Ascending aorta (tissue), 2 donors: ENCODE data around the gene SLC9C2. TPM values are rescaled to one million over a fixed set of nuclear protein-coding genes. Genes with fewer than 3 reads are reported as not detected.
"Not testable (repeated sequence)": the region's sequence is repeated elsewhere in the genome, so short reads cannot be mapped to it uniquely, and the experiment has no call there.

ENCODE experiments used
- DNase-seq, 2 donors: peaks; one replicate each; pipeline ENCODE4 v3.0.0-alpha.2; 2019; ENCODE audit warnings: low spot score in 2 of 2
- H3K27ac ChIP-seq, 2 donors: fragments of 200-600 bp; sonication (generic); one replicate each; pipeline ENCODE4 v1.5.1; 2016 to 2017; ENCODE audit warnings: mild to moderate bottlenecking in 1 of 2
- H3K27me3 ChIP-seq: fragments of 200-600 bp; sonication (generic); one replicate; pipeline ENCODE4 v1.5.1; 2017
- H3K36me3 ChIP-seq, 2 donors: fragments of 200-600 bp; sonication (generic); one replicate each; pipeline ENCODE4 v1.5.1; 2016
- H3K4me1 ChIP-seq, 2 donors: fragments of 200-600 bp; sonication (generic); one replicate each; pipeline ENCODE4 v1.5.1; 2016 to 2017; ENCODE audit warnings: mild to moderate bottlenecking in 1 of 2
- H3K4me3 ChIP-seq, 2 donors: fragments of 200-600 bp; sonication (generic); one replicate each; pipeline ENCODE4 v1.5.1; 2016 to 2017; ENCODE audit warnings: mild to moderate bottlenecking in 1 of 2
- H3K9me3 ChIP-seq, 2 donors: fragments of 200-600 bp; sonication (generic); one replicate each; pipeline ENCODE4 v1.5.1; 2016
- intact Hi-C: fragments of 100-400 bp; cut with DNase I; formaldehyde crosslinking; loops from one replicate; pipeline ENCODE4 v1.15.1; 2023
- total RNA-seq: library from RNA; depleted of rRNA; stranded (reverse); fragments of >200 nt; gene quantifications from one replicate; pipeline ENCODE4 v1.1.0, GENCODE V29; 2016
- TF ChIP-seq, protein P1 (sequence below), 3 experiments: fragments of 200-600 bp in 2 of 3; fragments of 450-650 bp in 1 of 3; sonication (generic) in 2 of 3; IDR thresholded peaks; one replicate each; pipeline ENCODE4 v1.5.1; 2016 to 2019; ENCODE audit warnings: antibody characterized with exemption in 3 of 3, mild to moderate bottlenecking in 1 of 3, moderate library complexity in 1 of 3

The SLC9C2 gene
- total RNA-seq, 1 donor from 2014 or later = not detected

DNA sequence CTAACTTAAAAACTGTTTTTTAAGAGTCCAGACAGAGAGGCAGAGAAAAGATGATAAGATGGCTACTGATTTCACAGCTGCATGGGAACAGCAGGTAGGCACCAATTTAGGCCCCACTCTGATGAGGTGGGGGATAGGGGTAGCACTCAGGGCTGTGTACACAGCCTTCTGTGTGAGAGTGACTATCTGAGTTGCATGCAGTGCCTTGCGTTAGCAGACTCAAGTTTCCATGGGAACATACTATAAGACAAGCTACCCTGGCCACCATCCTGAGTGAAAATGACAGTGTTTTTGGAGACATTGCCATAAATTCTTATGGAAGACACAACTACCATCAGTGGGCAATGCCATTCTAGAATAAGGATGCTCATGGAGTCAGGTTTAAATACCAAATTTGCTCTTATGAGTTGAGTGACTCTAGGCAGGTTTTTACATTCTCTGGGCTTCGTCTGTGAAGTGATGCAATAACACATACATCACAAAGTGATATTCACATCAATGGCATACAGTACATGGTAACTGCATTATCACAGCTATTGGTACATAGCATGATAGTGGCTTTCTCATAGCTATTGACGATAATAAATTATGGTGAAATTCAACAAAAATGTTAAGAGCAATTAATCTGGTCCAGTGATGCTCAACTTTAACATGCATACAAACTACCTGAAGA lies 30.5 kb downstream of the SLC9C2 start:
- Histone ChIP-seq H3K4me3 (no peak overlapping the region), H3K36me3 (no peaks in the 10 kb centered on the region), H3K27ac (no peak overlapping the region), H3K27me3 (no peaks in the 10 kb centered on the region), H3K9me3 (no peaks in the 10 kb centered on the region), H3K4me1 (no peaks in the 10 kb centered on the region)
- TF ChIP-seq, protein P1, sequence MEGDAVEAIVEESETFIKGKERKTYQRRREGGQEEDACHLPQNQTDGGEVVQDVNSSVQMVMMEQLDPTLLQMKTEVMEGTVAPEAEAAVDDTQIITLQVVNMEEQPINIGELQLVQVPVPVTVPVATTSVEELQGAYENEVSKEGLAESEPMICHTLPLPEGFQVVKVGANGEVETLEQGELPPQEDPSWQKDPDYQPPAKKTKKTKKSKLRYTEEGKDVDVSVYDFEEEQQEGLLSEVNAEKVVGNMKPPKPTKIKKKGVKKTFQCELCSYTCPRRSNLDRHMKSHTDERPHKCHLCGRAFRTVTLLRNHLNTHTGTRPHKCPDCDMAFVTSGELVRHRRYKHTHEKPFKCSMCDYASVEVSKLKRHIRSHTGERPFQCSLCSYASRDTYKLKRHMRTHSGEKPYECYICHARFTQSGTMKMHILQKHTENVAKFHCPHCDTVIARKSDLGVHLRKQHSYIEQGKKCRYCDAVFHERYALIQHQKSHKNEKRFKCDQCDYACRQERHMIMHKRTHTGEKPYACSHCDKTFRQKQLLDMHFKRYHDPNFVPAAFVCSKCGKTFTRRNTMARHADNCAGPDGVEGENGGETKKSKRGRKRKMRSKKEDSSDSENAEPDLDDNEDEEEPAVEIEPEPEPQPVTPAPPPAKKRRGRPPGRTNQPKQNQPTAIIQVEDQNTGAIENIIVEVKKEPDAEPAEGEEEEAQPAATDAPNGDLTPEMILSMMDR (IDR thresholded peaks at IDR 0.05) = no peak
- intact Hi-C loops = no loop called here
- DNase-seq = no peak

DNA sequence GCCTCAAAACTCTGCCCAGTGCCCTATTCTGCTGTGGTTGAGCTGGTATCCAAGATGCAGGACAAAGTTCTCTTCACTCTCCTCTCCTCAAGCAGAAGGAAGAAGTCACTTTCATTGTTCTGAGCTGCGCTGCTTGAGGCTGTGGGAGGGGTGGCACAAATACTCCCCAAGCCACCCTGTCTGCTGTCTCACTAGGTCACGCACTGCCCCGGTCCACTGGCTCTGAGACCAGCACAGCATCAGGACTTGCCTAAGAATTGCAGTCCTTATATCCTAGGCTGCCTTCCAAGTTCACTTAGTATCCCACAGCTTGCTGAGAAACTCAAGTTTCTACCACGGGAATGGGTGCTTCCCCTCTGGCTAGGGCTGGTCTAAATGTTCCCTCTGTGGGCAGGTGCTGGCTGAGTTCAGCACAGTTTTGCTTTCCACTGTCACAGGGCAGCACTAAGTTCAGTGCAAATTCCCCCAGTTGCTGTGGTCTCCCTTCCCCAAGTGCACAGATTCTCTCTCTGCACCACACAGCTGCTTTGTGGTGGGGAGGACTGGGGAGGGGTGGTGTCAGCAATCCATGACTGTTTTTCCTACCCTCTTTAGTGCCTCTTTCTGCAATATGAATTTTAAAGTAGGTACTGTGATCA lies 32.4 kb downstream of the SLC9C2 start:
- intact Hi-C loops = no loop called here

DNA sequence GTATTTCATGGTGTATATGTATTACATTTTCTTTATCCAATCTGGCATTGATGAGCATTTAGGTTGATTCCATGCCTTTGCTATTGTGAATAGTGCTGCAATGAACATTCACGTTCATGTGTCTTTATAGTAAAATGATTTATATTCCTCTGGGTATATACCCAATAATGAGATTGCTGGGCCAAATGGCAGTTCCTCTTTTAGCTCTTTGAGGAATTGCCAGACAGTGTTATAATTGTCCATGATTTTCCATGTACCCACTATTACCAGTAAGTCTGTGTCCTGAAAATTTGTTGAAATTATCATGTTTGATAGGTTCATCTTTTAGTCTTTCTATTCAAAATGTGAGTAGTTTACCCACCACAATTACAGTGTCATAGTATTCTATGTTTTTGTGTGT lies 34.4 kb downstream of the SLC9C2 start:
- no peaks in the 10 kb centered on the region for H3K9me3 ChIP-seq
- no peaks in the 10 kb centered on the region for H3K27me3 ChIP-seq
- no peaks in the 10 kb centered on the region for H3K36me3 ChIP-seq
- TF ChIP-seq, protein P1 (IDR thresholded peaks at IDR 0.05) = no peak
- H3K4me3 ChIP-seq = no peak overlapping the region
- H3K4me1 ChIP-seq = no peaks in the 10 kb centered on the region
- intact Hi-C loops = no loop called here
- DNase-seq = no peak
- no peak overlapping the region for H3K27ac ChIP-seq

More for the DNA sequence above, 32.4 kb downstream of the SLC9C2 start:
- TF ChIP-seq, protein P1 (IDR thresholded peaks at IDR 0.05) = no peak
- no peak overlapping the region for H3K27ac ChIP-seq
- DNase-seq = no peak
- no peak overlapping the region for H3K4me3 ChIP-seq
- no peaks in the 10 kb centered on the region for H3K4me1 ChIP-seq
- H3K27me3 ChIP-seq = no peaks in the 10 kb centered on the region
- no peaks in the 10 kb centered on the region for H3K9me3 ChIP-seq
- H3K36me3 ChIP-seq = no peaks in the 10 kb centered on the region

DNA sequence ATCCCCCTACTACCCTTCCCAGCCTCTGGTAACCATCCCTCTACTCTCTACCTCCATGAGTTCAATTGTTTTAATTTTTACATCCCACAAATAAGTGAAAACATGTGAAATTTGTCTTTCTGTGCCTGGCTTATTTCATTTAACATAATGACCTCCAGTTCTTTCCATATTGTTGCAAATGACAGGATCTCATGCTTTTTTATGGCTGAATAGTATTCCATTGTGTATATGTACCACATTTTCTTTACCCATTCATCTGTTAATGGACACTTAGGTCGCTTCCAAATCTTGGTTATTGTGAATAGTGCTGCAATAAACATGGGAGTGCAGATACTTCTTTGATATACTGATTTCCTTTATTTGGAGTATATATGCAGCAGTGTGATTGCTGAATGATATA lies 39.0 kb downstream of the SLC9C2 start:
- H3K36me3 ChIP-seq, H3K4me1 ChIP-seq, H3K9me3 ChIP-seq, H3K27ac ChIP-seq, H3K27me3 ChIP-seq, intact Hi-C loops, H3K4me3 ChIP-seq, DNase-seq: not testable (repeated sequence)

DNA sequence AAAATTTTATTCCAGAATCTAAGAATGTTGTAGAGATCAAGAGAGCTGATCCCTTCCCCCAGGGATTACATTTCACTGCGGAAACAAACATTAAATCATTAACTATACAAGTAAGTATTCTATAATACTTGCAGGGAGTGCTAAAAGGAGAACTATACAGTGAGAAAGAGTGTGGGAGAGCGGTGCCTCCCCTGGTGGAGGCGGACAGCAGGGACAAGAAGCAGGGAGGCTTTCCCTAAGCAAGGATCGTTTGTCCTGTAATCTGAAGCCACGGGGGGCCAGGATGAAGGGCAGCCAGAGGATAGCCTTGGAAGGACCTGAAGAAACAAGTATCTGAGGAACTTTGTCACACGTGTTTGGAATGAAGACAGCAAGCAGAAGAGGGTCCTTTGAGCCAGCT lies 40.1 kb downstream of the SLC9C2 start:
- intact Hi-C loops = no loop called here
- no peak overlapping the region for H3K27ac ChIP-seq
- H3K4me3 ChIP-seq = no peak overlapping the region
- H3K9me3 ChIP-seq = no peaks in the 10 kb centered on the region
- TF ChIP-seq, protein P1 (IDR thresholded peaks at IDR 0.05) = no peak
- H3K27me3 ChIP-seq = no peaks in the 10 kb centered on the region
- H3K36me3 ChIP-seq = no peaks in the 10 kb centered on the region
- H3K4me1 ChIP-seq = no peaks in the 10 kb centered on the region
- DNase-seq = no peak

DNA sequence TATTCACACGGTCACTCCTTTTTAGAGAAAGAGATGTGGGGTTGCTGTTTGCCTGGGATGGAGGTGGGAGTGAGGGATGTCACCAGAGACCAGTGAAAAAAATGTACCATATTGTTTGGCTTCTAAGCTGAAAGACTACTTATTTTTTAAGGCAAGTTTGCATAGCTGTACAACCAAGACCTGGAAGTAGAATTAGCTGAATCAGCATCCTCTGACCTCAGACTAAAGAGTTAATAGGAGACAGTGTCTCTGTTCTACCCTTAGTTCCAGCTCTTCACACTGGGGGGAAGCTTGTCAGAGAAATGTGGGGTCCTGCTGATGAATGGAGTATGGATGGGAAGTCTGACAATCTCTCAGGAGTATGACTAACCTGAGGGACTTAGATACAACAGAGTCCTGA lies 41.6 kb downstream of the SLC9C2 start:
- DNase-seq = no peak
- intact Hi-C loops = no loop called here
- no peaks in the 10 kb centered on the region for H3K9me3 ChIP-seq

More for the DNA sequence above, 41.6 kb downstream of the SLC9C2 start:
- H3K4me3 ChIP-seq = no peak overlapping the region
- H3K36me3 ChIP-seq = no peaks in the 10 kb centered on the region
- H3K4me1 ChIP-seq = no peaks in the 10 kb centered on the region
- H3K27ac ChIP-seq = no peak overlapping the region
- TF ChIP-seq, protein P1 (IDR thresholded peaks at IDR 0.05) = no peak
- H3K27me3 ChIP-seq = no peaks in the 10 kb centered on the region
